Uterus (tissue), 2 donors: ENCODE data around the gene ZNF24.

Source experiments
- CTCF ChIP-seq, 4 experiments: fragments of 200-600 bp in 2 of 4; fragments of 450-650 bp in 2 of 4; sonication (generic) in 2 of 4; IDR thresholded peaks; one replicate each; pipeline ENCODE4 v1.5.1; 2016 to 2019; ENCODE audit warnings: antibody characterized with exemption in 4 of 4, mild to moderate bottlenecking in 2 of 4, moderate library complexity in 1 of 4
- POLR2A ChIP-seq, 2 donors: fragments of 450-650 bp; IDR thresholded peaks; one replicate each; pipeline ENCODE4 v1.6.1; 2016; ENCODE audit warnings: antibody characterized with exemption in 2 of 2, mild to moderate bottlenecking in 1 of 2, moderate library complexity in 1 of 2

- TF ChIP-seq CTCF (IDR thresholded peaks at IDR 0.05), result no peak
- TF ChIP-seq POLR2A (IDR thresholded peaks at IDR 0.05), result no peak
Observed at GRCh38 chr18:35371412-35372195, 27.4 kb upstream of the ZNF24 start.
